PC-9 (cell line): ENCODE measurements around the gene MOV10.

Source experiments
- EZH2 ChIP-seq: fragments of 200-600 bp; sonication (generic); IDR thresholded peaks from 2 replicates; pipeline ENCODE4 v1.8.0; 2017; ENCODE audit warnings: antibody characterized with exemption, low read depth
- TF ChIP-seq, protein P1 (sequence below): fragments of 200-600 bp; sonication (generic); conservative IDR thresholded peaks from 2 replicates; pipeline ENCODE4 v1.6.1; 2017; ENCODE audit warnings: mixed run types, antibody characterized with exemption, mild to moderate bottlenecking, moderate library complexity

DNA sequence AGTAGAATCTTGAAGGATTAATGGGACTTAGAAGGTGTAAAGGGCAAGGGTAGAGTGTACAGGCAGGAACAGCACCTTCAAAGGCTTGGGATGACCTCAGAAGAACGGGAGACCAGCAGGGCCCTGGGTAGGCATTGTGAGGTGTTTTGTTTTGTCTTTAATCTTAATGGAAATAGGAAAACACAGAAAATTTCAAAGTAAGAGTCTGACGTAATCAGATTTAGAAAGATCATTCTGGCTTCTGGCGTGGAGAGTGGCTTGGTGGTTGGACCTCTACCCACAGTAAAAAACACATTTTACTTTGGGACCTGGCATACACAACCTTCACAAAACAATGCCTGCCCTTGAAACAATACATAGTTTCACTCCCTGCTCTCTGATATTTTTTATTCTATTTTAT lies 4.1 kb downstream of the MOV10 start:
- TF ChIP-seq, protein P1, sequence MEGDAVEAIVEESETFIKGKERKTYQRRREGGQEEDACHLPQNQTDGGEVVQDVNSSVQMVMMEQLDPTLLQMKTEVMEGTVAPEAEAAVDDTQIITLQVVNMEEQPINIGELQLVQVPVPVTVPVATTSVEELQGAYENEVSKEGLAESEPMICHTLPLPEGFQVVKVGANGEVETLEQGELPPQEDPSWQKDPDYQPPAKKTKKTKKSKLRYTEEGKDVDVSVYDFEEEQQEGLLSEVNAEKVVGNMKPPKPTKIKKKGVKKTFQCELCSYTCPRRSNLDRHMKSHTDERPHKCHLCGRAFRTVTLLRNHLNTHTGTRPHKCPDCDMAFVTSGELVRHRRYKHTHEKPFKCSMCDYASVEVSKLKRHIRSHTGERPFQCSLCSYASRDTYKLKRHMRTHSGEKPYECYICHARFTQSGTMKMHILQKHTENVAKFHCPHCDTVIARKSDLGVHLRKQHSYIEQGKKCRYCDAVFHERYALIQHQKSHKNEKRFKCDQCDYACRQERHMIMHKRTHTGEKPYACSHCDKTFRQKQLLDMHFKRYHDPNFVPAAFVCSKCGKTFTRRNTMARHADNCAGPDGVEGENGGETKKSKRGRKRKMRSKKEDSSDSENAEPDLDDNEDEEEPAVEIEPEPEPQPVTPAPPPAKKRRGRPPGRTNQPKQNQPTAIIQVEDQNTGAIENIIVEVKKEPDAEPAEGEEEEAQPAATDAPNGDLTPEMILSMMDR, result no peak
- no peak for TF ChIP-seq EZH2
